ENCODE measurements around the gene PCID2.

PCID2 gene

GRCh38 chr13:113157206-113157928, 51.1 kb downstream of the PCID2 start:
- H3K27ac ChIP-seq: no peak overlapping the region
- TF ChIP-seq ZFX (IDR thresholded peaks at IDR 0.05; ENCODE audit: borderline replicate concordance): no peak
- TF ChIP-seq CTCF (IDR thresholded peaks at IDR 0.05): no peak

- H3K27ac ChIP-seq: no peak overlapping the region
- no peak for TF ChIP-seq CTCF (IDR thresholded peaks at IDR 0.05)
- TF ChIP-seq ZFX (IDR thresholded peaks at IDR 0.05; ENCODE audit: borderline replicate concordance): no peak
Observed at GRCh38 chr13:113155982-113156655, 52.4 kb downstream of the PCID2 start.

- H3K27ac ChIP-seq: no peak overlapping the region
- no peak for TF ChIP-seq CTCF (IDR thresholded peaks at IDR 0.05)
- no peak for TF ChIP-seq ZFX (IDR thresholded peaks at IDR 0.05; ENCODE audit: borderline replicate concordance)
Observed at GRCh38 chr13:113155201-113155600, 53.3 kb downstream of the PCID2 start.

GRCh38 chr13:113153810-113154748, 54.4 kb downstream of the PCID2 start:
- TF ChIP-seq ZFX (IDR thresholded peaks at IDR 0.05; ENCODE audit: borderline replicate concordance): no peak
- TF ChIP-seq CTCF (IDR thresholded peaks at IDR 0.05): no peak

GRCh38 chr13:113152984-113153809, 55.3 kb downstream of the PCID2 start:
- TF ChIP-seq CTCF (IDR thresholded peaks at IDR 0.05): no peak
- TF ChIP-seq ZFX (IDR thresholded peaks at IDR 0.05; ENCODE audit: borderline replicate concordance): no peak
- H3K27ac ChIP-seq: no peak overlapping the region

More at GRCh38 chr13:113153810-113154748, 54.4 kb downstream of the PCID2 start:
- H3K27ac ChIP-seq: no peak overlapping the region

- TF ChIP-seq ZFX (IDR thresholded peaks at IDR 0.05; ENCODE audit: borderline replicate concordance): no peak
- no peak for TF ChIP-seq CTCF (IDR thresholded peaks at IDR 0.05)
- H3K27ac ChIP-seq: no peak overlapping the region
Observed at GRCh38 chr13:113152691-113152983, 55.8 kb downstream of the PCID2 start.

Data from 22Rv1 (cell line).